Measurements from ENCODE around the gene PSMD3. TPM values are rescaled to one million over a fixed set of nuclear protein-coding genes. Genes with fewer than 3 reads are reported as not detected.
A peak's percentile ranks its signal among the peaks of the same experiment; 100 is the strongest.

PSMD3 gene
- total and polyA plus RNA-seq, 2 of the 4 experiments (the other 2 are of a cell fraction): 123 to 155 TPM

DNA sequence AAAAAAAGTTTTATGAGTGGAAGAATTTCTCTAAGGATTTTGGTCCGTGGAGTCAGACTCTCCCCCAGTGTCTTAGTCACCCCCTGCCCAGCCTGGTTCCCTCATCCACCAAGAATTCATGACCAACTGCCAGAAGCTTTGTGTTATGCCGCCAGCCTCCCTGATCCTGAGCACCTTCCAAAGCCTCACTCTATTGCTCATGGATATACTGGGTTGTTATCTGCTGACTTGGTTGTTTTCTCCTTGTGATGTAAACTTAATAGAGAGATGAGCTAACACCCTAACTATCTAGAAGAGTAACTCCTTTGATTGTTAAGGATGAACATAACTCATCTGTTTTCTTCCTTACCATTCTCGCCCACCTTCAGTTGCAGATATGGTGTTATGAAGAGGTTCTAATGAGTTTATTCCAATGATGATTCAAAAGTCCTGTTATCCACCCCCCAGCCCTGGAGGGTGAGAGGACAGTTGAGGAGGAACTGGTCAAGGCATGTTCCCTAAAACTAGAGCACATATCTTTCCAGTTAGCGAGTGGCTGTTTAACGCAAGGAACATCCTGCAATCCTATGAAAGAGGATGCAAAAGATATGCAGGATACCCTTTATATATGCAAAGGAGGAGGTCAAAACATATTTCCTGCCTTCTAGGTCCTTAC, 1.5 kb upstream of the PSMD3 start (continued):
- TF ChIP-seq, protein P1, sequence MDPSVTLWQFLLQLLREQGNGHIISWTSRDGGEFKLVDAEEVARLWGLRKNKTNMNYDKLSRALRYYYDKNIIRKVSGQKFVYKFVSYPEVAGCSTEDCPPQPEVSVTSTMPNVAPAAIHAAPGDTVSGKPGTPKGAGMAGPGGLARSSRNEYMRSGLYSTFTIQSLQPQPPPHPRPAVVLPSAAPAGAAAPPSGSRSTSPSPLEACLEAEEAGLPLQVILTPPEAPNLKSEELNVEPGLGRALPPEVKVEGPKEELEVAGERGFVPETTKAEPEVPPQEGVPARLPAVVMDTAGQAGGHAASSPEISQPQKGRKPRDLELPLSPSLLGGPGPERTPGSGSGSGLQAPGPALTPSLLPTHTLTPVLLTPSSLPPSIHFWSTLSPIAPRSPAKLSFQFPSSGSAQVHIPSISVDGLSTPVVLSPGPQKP (IDR thresholded peaks at IDR 0.05; ENCODE audit: borderline replicate concordance, low read depth, low read length): no peak

DNA sequence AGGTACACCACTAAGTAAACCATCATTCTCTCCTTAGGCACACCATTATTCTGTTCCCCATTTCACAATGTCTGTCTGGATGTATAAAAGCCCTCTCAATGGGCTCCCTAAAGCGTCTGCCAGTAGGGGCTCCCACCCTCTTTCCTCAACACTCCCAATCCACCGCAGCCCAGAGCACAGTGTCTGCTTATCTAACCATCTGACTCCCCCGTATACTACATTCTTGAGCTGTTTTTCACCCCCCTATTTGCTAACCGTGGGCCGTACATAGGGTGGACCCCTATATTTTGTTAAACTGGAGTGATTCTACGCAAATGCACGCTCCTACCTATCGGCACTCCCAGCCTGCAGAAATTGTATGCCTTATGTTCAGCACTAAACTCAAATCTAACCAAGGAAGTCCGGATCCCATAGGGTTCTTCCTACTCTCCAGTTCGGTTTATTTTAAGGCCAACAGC, 685 bp upstream of the PSMD3 start:
- dilution Hi-C loops (cut with HindIII; ENCODE audit: low sequenced_read_pairs, unreplicated experiment): no loop called here
- POLR2A ChIA-PET (ENCODE audit: unreplicated experiment): interaction anchor here (1.1 kb wide), 1 partner anchor 21 kb away, joined by 3 read pairs; no protein-coding TSS in a partner anchor
- WGBS, 2 experiments (ENCODE audit: extremely low coverage in 2 of 2, insufficient read length in 1 of 2): 2% methylated on average over 6 of the region's 10 CpGs; no CpG with 5 or more reads in 1 of the 2 experiments
- H3K9me1 ChIP-seq (ENCODE audit: insufficient read depth, low read length): peaks cover 8% of the 10 kb centered on the region; the same call in 1 of the 2 replicates
- peak overlapping the region; percentile 92 for H3K14ac ChIP-seq (replicated peaks; ENCODE audit: low read depth, low read length)
- peak overlapping the region; percentile 76 for H3K4ac ChIP-seq (ENCODE audit: low read depth, low read length)
- H2BK5ac ChIP-seq (ENCODE audit: low read depth, low read length, poor library complexity, severe bottlenecking): peak overlapping the region; percentile 72
- TF ChIP-seq, protein P2, sequence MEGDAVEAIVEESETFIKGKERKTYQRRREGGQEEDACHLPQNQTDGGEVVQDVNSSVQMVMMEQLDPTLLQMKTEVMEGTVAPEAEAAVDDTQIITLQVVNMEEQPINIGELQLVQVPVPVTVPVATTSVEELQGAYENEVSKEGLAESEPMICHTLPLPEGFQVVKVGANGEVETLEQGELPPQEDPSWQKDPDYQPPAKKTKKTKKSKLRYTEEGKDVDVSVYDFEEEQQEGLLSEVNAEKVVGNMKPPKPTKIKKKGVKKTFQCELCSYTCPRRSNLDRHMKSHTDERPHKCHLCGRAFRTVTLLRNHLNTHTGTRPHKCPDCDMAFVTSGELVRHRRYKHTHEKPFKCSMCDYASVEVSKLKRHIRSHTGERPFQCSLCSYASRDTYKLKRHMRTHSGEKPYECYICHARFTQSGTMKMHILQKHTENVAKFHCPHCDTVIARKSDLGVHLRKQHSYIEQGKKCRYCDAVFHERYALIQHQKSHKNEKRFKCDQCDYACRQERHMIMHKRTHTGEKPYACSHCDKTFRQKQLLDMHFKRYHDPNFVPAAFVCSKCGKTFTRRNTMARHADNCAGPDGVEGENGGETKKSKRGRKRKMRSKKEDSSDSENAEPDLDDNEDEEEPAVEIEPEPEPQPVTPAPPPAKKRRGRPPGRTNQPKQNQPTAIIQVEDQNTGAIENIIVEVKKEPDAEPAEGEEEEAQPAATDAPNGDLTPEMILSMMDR (conservative IDR thresholded peaks at IDR 0.05; ENCODE audit: low read depth, low read length): peak; percentile 8; the same call in 1 of the 2 replicates
- TF ChIP-seq SMC3 (IDR thresholded peaks at IDR 0.05; ENCODE audit: low read depth, low read length): no peak
- TF ChIP-seq CEBPB (IDR thresholded peaks at IDR 0.05; ENCODE audit: low read depth, low read length): no peak
- TF ChIP-seq RAD21 (IDR thresholded peaks at IDR 0.05; ENCODE audit: low read length): no peak
- no peak for TF ChIP-seq MXI1 (IDR thresholded peaks at IDR 0.05; ENCODE audit: borderline replicate concordance, low read depth, low read length)
- CTCF ChIA-PET: interaction anchor here (0.6 to 4.0 kb wide), 6 partner anchors 10 to 631 kb away, joined by 3 to 23 read pairs (median 3); no protein-coding TSS in a partner anchor
- in situ Hi-C loops (cut with MboI; ENCODE audit: low sequenced_read_pairs): loop anchor here (10.0 kb wide), 1 partner anchor 205 kb away; no protein-coding TSS in a partner anchor
- peak overlapping the region; percentile 58 for H4K5ac ChIP-seq (ENCODE audit: low read depth, low read length)
- H3K36me3 ChIP-seq (ENCODE audit: control insufficient read depth, insufficient read depth, low read length): peaks cover 8% of the 10 kb centered on the region
- peaks cover 8% of the 10 kb centered on the region; the same call in 1 of the 2 replicates for H3K4me1 ChIP-seq (ENCODE audit: control insufficient read depth, insufficient read depth, low read length)
- peak overlapping the region; percentile 54 for H3K27ac ChIP-seq (ENCODE audit: insufficient read depth, low read length)
- no peaks in the 10 kb centered on the region for H3K27me3 ChIP-seq (ENCODE audit: control insufficient read depth, insufficient read depth, low read length)
- peaks cover 15% of the 10 kb centered on the region for H4K20me1 ChIP-seq (ENCODE audit: insufficient read depth, low read length)
- BruUV-seq (replicated peaks): no TSS peak
- peak overlapping the region; percentile 81 for H2AK9ac ChIP-seq (replicated peaks; ENCODE audit: low read depth, low read length, poor library complexity)
- H3K18ac ChIP-seq (ENCODE audit: low read depth, low read length): peak overlapping the region; percentile 47; the same call in 1 of the 2 replicates
- intact Hi-C loops (cut with micrococcal nuclease): loop anchor here (1.0 to 10.0 kb wide), 3 partner anchors 21 to 355 kb away; partner anchors contain the start of gene PPP1R1B
- H3K79me1 ChIP-seq (ENCODE audit: low read depth in 1 of 2, low read length in 2 of 2): peaks cover 6 to 22% of the 10 kb centered on the region in 2 experiments; a peak in 2 of 4 replicates
- peak overlapping the region; percentile 80 for H2BK120ac ChIP-seq (ENCODE audit: low read depth, low read length)
- peak overlapping the region; percentile 84 for H3K23ac ChIP-seq (ENCODE audit: low read depth, low read length)
- DNase-seq (peak; percentile 19), ATAC-seq (ENCODE audit: low read depth) (peak; percentile 15)
- peak overlapping the region; percentile 79 for H3K4me2 ChIP-seq (ENCODE audit: low read depth, low read length)
- H3K4me3 ChIP-seq (ENCODE audit: insufficient read depth, low read depth, low read length): peak overlapping the region; percentile 57
- H3K9ac ChIP-seq (ENCODE audit: low read depth, low read length): peak overlapping the region; percentile 79
- peak overlapping the region; percentile 97 for H2AFZ ChIP-seq (replicated peaks; ENCODE audit: low read length, poor library complexity)
- peak overlapping the region; percentile 18; the same call in 1 of the 2 replicates for H2AK5ac ChIP-seq (ENCODE audit: low read depth, low read length)
- H4K91ac ChIP-seq (ENCODE audit: insufficient read depth, low read depth, low read length): peak overlapping the region; percentile 80
- H3K56ac ChIP-seq (ENCODE audit: extremely low read depth, insufficient read depth, low read length): peak overlapping the region; percentile 84
- H4K8ac ChIP-seq (ENCODE audit: low read depth in 2 of 2, low read length in 2 of 2): peak overlapping the region; percentile 49 to 93
- H3K9me3 ChIP-seq (ENCODE audit: control insufficient read depth, insufficient read depth, low read length): no peaks in the 10 kb centered on the region
- H2BK15ac ChIP-seq (ENCODE audit: low read depth, low read length): peak overlapping the region; percentile 68; the same call in 2 of the 3 replicates
- peak overlapping the region; percentile 23; the same call in 1 of the 2 replicates for H2BK20ac ChIP-seq (ENCODE audit: low read depth, low read length)
